ENCODE measurements around the gene ADAMTS20. TPM values are rescaled to one million over a fixed set of nuclear protein-coding genes. Genes with fewer than 3 reads are reported as not detected.

Gene ADAMTS20
- total RNA-seq, 1 donor from 2014 or later, result 0.22 TPM

GRCh38 chr12:43586646-43587245 lies 34.7 kb upstream of the ADAMTS20 start:
- H3K27me3 Mint-ChIP-seq (ENCODE audit: low read depth), result no peaks in the 10 kb centered on the region
- no peaks in the 10 kb centered on the region for H3K4me1 Mint-ChIP-seq (ENCODE audit: low read depth)
- no peak for DNase-seq (ENCODE audit: low spot score)
- no peaks in the 10 kb centered on the region for H3K9me3 Mint-ChIP-seq (ENCODE audit: low read depth)
- TF ChIP-seq, protein P1, sequence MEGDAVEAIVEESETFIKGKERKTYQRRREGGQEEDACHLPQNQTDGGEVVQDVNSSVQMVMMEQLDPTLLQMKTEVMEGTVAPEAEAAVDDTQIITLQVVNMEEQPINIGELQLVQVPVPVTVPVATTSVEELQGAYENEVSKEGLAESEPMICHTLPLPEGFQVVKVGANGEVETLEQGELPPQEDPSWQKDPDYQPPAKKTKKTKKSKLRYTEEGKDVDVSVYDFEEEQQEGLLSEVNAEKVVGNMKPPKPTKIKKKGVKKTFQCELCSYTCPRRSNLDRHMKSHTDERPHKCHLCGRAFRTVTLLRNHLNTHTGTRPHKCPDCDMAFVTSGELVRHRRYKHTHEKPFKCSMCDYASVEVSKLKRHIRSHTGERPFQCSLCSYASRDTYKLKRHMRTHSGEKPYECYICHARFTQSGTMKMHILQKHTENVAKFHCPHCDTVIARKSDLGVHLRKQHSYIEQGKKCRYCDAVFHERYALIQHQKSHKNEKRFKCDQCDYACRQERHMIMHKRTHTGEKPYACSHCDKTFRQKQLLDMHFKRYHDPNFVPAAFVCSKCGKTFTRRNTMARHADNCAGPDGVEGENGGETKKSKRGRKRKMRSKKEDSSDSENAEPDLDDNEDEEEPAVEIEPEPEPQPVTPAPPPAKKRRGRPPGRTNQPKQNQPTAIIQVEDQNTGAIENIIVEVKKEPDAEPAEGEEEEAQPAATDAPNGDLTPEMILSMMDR (IDR thresholded peaks at IDR 0.05), result no peak
- H3K27ac Mint-ChIP-seq (ENCODE audit: unreplicated experiment), result no peak overlapping the region
- H3K4me3 Mint-ChIP-seq (ENCODE audit: unreplicated experiment), result no peak overlapping the region
- no peaks in the 10 kb centered on the region for H3K36me3 Mint-ChIP-seq (ENCODE audit: low read depth)

- DNase-seq (ENCODE audit: low spot score), result no peak
- H3K4me1 Mint-ChIP-seq (ENCODE audit: low read depth), result no peaks in the 10 kb centered on the region
- H3K36me3 Mint-ChIP-seq (ENCODE audit: low read depth), result no peaks in the 10 kb centered on the region
- no peak overlapping the region for H3K27ac Mint-ChIP-seq (ENCODE audit: unreplicated experiment)
- H3K27me3 Mint-ChIP-seq (ENCODE audit: low read depth), result no peaks in the 10 kb centered on the region
- no peaks in the 10 kb centered on the region for H3K9me3 Mint-ChIP-seq (ENCODE audit: low read depth)
- no peak overlapping the region for H3K4me3 Mint-ChIP-seq (ENCODE audit: unreplicated experiment)
- TF ChIP-seq, protein P1 (IDR thresholded peaks at IDR 0.05), result no peak
These were observed 33.7 kb upstream of the ADAMTS20 start for GRCh38 chr12:43585676-43586075.

- DNase-seq (ENCODE audit: low spot score), result no peak
- peaks cover 12% of the 10 kb centered on the region for H3K4me1 Mint-ChIP-seq (ENCODE audit: low read depth)
These were observed 28.6 kb upstream of the ADAMTS20 start for GRCh38 chr12:43580601-43581000.

GRCh38 chr12:43579206-43579605 lies 27.2 kb upstream of the ADAMTS20 start:
- no peak for DNase-seq (ENCODE audit: low spot score)
- Mint-ChIP-seq H3K4me3 (ENCODE audit: unreplicated experiment) (peak overlapping the region; percentile 44), H3K4me1 (ENCODE audit: low read depth) (peaks cover 12% of the 10 kb centered on the region), H3K27me3 (ENCODE audit: low read depth) (peaks cover 1% of the 10 kb centered on the region), H3K27ac (ENCODE audit: unreplicated experiment) (peak overlapping the region; percentile 62), H3K36me3 (ENCODE audit: low read depth) (no peaks in the 10 kb centered on the region), H3K9me3 (ENCODE audit: low read depth) (no peaks in the 10 kb centered on the region)
- TF ChIP-seq, protein P1 (IDR thresholded peaks at IDR 0.05), result no peak

More at GRCh38 chr12:43580601-43581000, 28.6 kb upstream of the ADAMTS20 start:
- peaks cover 1% of the 10 kb centered on the region for H3K27me3 Mint-ChIP-seq (ENCODE audit: low read depth)
- no peak overlapping the region for H3K4me3 Mint-ChIP-seq (ENCODE audit: unreplicated experiment)
- H3K9me3 Mint-ChIP-seq (ENCODE audit: low read depth), result no peaks in the 10 kb centered on the region
- TF ChIP-seq, protein P1 (IDR thresholded peaks at IDR 0.05), result no peak
- H3K36me3 Mint-ChIP-seq (ENCODE audit: low read depth), result no peaks in the 10 kb centered on the region
- H3K27ac Mint-ChIP-seq (ENCODE audit: unreplicated experiment), result no peak overlapping the region

DNA sequence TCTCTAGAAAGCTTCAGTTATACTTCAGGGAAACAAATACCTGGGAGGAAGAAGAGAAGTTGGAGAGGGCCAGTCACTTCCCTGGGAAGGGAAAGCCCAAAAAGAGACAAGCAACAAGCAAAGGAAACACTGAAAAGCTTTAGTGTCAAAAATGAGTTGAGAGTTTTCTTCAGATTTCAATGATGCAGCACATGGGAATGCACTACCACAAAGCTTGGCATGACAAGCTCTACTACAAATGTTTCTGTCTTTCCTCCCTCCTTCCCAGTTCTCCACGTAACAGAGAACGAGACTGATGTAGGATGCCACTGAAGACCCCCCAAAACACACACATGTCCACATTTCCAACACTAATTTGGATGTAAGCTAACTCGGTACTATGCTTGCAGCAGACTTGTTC lies 26.8 kb upstream of the ADAMTS20 start:
- no peaks in the 10 kb centered on the region for H3K9me3 Mint-ChIP-seq (ENCODE audit: low read depth)
- H3K36me3 Mint-ChIP-seq (ENCODE audit: low read depth), result no peaks in the 10 kb centered on the region
- TF ChIP-seq, protein P1 (IDR thresholded peaks at IDR 0.05), result no peak
- peaks cover 12% of the 10 kb centered on the region for H3K4me1 Mint-ChIP-seq (ENCODE audit: low read depth)
- H3K4me3 Mint-ChIP-seq (ENCODE audit: unreplicated experiment), result peak overlapping the region; percentile 44
- DNase-seq (ENCODE audit: low spot score), result no peak
- H3K27me3 Mint-ChIP-seq (ENCODE audit: low read depth), result peaks cover 1% of the 10 kb centered on the region
- peak overlapping the region; percentile 76 for H3K27ac Mint-ChIP-seq (ENCODE audit: unreplicated experiment)
